ENCODE data around the gene SCRG1.

GRCh38 chr4:173397604-173398003 is 1.3 kb downstream of the SCRG1 start:
- TF ChIP-seq CTCF (IDR thresholded peaks at IDR 0.05; ENCODE audit: extremely low read depth in 1 of 2, insufficient read depth in 1 of 2, low read depth in 1 of 2, low read length in 2 of 2), result no peak
- no peak for TF ChIP-seq POLR2AphosphoS5 (IDR thresholded peaks at IDR 0.05; ENCODE audit: insufficient read depth, low read depth, low read length)
- TF ChIP-seq POLR2A (IDR thresholded peaks at IDR 0.05; ENCODE audit: low read depth, low read length), result no peak
- TF ChIP-seq MYC (IDR thresholded peaks at IDR 0.05; ENCODE audit: low read depth, low read length), result no peak
- TF ChIP-seq GATA2 (IDR thresholded peaks at IDR 0.05; ENCODE audit: insufficient read depth, insufficient read length, low read depth, low read length), result no peak

All from endothelial cell of umbilical vein (primary cell).